ENCODE measurements around the gene RBM4B. TPM values are rescaled to one million over a fixed set of nuclear protein-coding genes. Genes with fewer than 3 reads are reported as not detected.

Gene RBM4B
- total and polyA plus RNA-seq, 2 experiments from 2014 or later: 28.0 to 31.0 TPM

DNA sequence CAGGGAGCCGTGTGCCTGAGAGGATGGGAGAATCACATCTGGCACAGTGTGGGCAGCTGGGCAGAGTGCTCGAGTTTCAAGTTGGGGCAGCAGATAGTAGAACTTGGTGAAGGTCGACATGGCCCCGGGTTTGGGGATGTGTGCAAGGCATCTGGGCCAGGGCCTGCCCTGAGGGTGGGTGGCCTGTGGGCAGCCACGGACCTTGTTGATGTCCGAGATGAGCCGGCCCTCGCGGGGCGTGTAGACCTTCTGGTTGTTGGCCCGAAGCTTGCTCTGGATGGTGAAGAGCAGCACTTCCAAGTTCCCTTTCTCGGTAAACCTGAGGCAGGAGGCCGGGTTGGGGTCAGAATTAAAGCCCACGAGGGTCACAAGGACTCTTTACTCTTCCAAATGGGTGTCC is 31.0 kb upstream of the RBM4B start:
- Histone ChIP-seq H3K79me2 (replicated peaks; ENCODE audit: insufficient read depth) (no peaks in the 10 kb centered on the region), H3K4me3 (no peak overlapping the region), H3K36me3 (ENCODE audit: insufficient read depth) (no peaks in the 10 kb centered on the region; the same call in 1 of the 2 replicates), H3K9me2 (ENCODE audit: insufficient read depth) (no peaks in the 10 kb centered on the region), H3F3A (replicated peaks; ENCODE audit: low read depth) (no peaks in the 10 kb centered on the region), H3K4me1 (ENCODE audit: insufficient read depth) (no peaks in the 10 kb centered on the region), H3K27me3 (ENCODE audit: insufficient read depth) (no peaks in the 10 kb centered on the region), H3K4me2 (no peak overlapping the region), H4K20me1 (replicated peaks; ENCODE audit: insufficient read depth) (no peaks in the 10 kb centered on the region), H3K27ac (ENCODE audit: low read depth) (no peak overlapping the region), H2AFZ (no peak overlapping the region)
- TF ChIP-seq, protein P1, sequence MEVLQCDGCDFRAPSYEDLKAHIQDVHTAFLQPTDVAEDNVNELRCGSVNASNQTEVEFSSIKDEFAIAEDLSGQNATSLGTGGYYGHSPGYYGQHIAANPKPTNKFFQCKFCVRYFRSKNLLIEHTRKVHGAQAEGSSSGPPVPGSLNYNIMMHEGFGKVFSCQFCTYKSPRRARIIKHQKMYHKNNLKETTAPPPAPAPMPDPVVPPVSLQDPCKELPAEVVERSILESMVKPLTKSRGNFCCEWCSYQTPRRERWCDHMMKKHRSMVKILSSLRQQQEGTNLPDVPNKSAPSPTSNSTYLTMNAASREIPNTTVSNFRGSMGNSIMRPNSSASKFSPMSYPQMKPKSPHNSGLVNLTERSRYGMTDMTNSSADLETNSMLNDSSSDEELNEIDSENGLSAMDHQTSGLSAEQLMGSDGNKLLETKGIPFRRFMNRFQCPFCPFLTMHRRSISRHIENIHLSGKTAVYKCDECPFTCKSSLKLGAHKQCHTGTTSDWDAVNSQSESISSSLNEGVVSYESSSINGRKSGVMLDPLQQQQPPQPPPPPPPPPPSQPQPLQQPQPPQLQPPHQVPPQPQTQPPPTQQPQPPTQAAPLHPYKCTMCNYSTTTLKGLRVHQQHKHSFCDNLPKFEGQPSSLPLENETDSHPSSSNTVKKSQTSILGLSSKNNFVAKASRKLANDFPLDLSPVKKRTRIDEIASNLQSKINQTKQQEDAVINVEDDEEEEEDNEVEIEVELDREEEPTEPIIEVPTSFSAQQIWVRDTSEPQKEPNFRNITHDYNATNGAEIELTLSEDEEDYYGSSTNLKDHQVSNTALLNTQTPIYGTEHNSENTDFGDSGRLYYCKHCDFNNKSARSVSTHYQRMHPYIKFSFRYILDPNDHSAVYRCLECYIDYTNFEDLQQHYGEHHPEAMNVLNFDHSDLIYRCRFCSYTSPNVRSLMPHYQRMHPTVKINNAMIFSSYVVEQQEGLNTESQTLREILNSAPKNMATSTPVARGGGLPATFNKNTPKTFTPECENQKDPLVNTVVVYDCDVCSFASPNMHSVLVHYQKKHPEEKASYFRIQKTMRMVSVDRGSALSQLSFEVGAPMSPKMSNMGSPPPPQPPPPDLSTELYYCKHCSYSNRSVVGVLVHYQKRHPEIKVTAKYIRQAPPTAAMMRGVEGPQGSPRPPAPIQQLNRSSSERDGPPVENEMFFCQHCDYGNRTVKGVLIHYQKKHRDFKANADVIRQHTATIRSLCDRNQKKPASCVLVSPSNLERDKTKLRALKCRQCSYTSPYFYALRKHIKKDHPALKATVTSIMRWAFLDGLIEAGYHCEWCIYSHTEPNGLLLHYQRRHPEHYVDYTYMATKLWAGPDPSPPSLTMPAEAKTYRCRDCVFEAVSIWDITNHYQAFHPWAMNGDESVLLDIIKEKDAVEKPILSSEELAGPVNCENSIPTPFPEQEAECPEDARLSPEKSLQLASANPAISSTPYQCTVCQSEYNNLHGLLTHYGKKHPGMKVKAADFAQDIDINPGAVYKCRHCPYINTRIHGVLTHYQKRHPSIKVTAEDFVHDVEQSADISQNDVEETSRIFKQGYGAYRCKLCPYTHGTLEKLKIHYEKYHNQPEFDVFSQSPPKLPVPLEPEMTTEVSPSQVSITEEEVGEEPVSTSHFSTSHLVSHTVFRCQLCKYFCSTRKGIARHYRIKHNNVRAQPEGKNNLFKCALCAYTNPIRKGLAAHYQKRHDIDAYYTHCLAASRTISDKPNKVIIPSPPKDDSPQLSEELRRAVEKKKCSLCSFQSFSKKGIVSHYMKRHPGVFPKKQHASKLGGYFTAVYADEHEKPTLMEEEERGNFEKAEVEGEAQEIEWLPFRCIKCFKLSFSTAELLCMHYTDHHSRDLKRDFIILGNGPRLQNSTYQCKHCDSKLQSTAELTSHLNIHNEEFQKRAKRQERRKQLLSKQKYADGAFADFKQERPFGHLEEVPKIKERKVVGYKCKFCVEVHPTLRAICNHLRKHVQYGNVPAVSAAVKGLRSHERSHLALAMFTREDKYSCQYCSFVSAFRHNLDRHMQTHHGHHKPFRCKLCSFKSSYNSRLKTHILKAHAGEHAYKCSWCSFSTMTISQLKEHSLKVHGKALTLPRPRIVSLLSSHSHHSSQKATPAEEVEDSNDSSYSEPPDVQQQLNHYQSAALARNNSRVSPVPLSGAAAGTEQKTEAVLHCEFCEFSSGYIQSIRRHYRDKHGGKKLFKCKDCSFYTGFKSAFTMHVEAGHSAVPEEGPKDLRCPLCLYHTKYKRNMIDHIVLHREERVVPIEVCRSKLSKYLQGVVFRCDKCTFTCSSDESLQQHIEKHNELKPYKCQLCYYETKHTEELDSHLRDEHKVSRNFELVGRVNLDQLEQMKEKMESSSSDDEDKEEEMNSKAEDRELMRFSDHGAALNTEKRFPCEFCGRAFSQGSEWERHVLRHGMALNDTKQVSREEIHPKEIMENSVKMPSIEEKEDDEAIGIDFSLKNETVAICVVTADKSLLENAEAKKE (CRISPR knock-in tag; IDR thresholded peaks at IDR 0.05): no peak
- TF ChIP-seq, protein P2, sequence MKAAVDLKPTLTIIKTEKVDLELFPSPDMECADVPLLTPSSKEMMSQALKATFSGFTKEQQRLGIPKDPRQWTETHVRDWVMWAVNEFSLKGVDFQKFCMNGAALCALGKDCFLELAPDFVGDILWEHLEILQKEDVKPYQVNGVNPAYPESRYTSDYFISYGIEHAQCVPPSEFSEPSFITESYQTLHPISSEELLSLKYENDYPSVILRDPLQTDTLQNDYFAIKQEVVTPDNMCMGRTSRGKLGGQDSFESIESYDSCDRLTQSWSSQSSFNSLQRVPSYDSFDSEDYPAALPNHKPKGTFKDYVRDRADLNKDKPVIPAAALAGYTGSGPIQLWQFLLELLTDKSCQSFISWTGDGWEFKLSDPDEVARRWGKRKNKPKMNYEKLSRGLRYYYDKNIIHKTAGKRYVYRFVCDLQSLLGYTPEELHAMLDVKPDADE (IDR thresholded peaks at IDR 0.05): no peak
- TF ChIP-seq, protein P3, sequence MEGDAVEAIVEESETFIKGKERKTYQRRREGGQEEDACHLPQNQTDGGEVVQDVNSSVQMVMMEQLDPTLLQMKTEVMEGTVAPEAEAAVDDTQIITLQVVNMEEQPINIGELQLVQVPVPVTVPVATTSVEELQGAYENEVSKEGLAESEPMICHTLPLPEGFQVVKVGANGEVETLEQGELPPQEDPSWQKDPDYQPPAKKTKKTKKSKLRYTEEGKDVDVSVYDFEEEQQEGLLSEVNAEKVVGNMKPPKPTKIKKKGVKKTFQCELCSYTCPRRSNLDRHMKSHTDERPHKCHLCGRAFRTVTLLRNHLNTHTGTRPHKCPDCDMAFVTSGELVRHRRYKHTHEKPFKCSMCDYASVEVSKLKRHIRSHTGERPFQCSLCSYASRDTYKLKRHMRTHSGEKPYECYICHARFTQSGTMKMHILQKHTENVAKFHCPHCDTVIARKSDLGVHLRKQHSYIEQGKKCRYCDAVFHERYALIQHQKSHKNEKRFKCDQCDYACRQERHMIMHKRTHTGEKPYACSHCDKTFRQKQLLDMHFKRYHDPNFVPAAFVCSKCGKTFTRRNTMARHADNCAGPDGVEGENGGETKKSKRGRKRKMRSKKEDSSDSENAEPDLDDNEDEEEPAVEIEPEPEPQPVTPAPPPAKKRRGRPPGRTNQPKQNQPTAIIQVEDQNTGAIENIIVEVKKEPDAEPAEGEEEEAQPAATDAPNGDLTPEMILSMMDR (conservative IDR thresholded peaks at IDR 0.05; ENCODE audit: low read depth in 2 of 2): no peak
- TF ChIP-seq JUNB (IDR thresholded peaks at IDR 0.05; ENCODE audit: unreplicated experiment): no peak
- no peak for TF ChIP-seq ZNF114 (CRISPR knock-in tag; IDR thresholded peaks at IDR 0.05)
- no peak for TF ChIP-seq POLR2AphosphoS5 (IDR thresholded peaks at IDR 0.05; ENCODE audit: low read depth)
- TF ChIP-seq STAT1 (IDR thresholded peaks at IDR 0.05; ENCODE audit: unreplicated experiment): no peak
- TF ChIP-seq NANOG (IDR thresholded peaks at IDR 0.05; ENCODE audit: borderline replicate concordance): no peak
- no peak for TF ChIP-seq EZH2 (IDR thresholded peaks at IDR 0.05; ENCODE audit: low read depth, unreplicated experiment)
- no peak for TF ChIP-seq EZH2phosphoT487 (IDR thresholded peaks at IDR 0.05; ENCODE audit: unreplicated experiment)
- TF ChIP-seq CREB1 (CRISPR knock-in tag; IDR thresholded peaks at IDR 0.05; ENCODE audit: low read depth): no peak
- TF ChIP-seq, protein P4, sequence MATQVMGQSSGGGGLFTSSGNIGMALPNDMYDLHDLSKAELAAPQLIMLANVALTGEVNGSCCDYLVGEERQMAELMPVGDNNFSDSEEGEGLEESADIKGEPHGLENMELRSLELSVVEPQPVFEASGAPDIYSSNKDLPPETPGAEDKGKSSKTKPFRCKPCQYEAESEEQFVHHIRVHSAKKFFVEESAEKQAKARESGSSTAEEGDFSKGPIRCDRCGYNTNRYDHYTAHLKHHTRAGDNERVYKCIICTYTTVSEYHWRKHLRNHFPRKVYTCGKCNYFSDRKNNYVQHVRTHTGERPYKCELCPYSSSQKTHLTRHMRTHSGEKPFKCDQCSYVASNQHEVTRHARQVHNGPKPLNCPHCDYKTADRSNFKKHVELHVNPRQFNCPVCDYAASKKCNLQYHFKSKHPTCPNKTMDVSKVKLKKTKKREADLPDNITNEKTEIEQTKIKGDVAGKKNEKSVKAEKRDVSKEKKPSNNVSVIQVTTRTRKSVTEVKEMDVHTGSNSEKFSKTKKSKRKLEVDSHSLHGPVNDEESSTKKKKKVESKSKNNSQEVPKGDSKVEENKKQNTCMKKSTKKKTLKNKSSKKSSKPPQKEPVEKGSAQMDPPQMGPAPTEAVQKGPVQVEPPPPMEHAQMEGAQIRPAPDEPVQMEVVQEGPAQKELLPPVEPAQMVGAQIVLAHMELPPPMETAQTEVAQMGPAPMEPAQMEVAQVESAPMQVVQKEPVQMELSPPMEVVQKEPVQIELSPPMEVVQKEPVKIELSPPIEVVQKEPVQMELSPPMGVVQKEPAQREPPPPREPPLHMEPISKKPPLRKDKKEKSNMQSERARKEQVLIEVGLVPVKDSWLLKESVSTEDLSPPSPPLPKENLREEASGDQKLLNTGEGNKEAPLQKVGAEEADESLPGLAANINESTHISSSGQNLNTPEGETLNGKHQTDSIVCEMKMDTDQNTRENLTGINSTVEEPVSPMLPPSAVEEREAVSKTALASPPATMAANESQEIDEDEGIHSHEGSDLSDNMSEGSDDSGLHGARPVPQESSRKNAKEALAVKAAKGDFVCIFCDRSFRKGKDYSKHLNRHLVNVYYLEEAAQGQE (IDR thresholded peaks at IDR 0.05; ENCODE audit: unreplicated experiment): no peak
- no peak for TF ChIP-seq ZNF331 (CRISPR knock-in tag; IDR thresholded peaks at IDR 0.05; ENCODE audit: low read depth)
- H3K4me3 Mint-ChIP-seq: no peak overlapping the region
- DNase-seq (ENCODE audit: low spot score) (no peak), ATAC-seq (no peak)
- H3K4me1 Mint-ChIP-seq: no peaks in the 10 kb centered on the region; the same call in 2 of the 3 replicates
- peaks cover 4% of the 10 kb centered on the region for H3K27me3 Mint-ChIP-seq (ENCODE audit: insufficient read depth, low read depth, poor library complexity)
- no peaks in the 10 kb centered on the region for H3K9me3 Mint-ChIP-seq
- peaks cover 48% of the 10 kb centered on the region for H3K36me3 Mint-ChIP-seq (ENCODE audit: low read depth)
- no peak overlapping the region for H3K27ac Mint-ChIP-seq
